CD4-positive, alpha-beta T cell treated with Interferon alpha-2 for 1 hour (primary cell): ENCODE results near the gene KCNK18.
"Not testable (repeated sequence)": the region's sequence is repeated elsewhere in the genome, so short reads cannot be mapped to it uniquely, and the experiment has no call there.

ENCODE experiments used
- DNase-seq, 2 donors: peaks; one replicate each; pipeline ENCODE4 v3.0.0-alpha.2; 2020 to 2022

KCNK18 gene

GRCh38 chr10:117222976-117223692 is 25.8 kb downstream of the KCNK18 start:
- DNase-seq = no peak

- DNase-seq = no peak
Measured at GRCh38 chr10:117223693-117224430, 26.6 kb downstream of the KCNK18 start.

GRCh38 chr10:117224881-117225280 is 27.6 kb downstream of the KCNK18 start:
- no peak for DNase-seq

- DNase-seq = no peak
Measured at GRCh38 chr10:117226813-117227451, 29.6 kb downstream of the KCNK18 start.

- no peak for DNase-seq
Measured at GRCh38 chr10:117228210-117228609, 30.9 kb downstream of the KCNK18 start.

GRCh38 chr10:117230107-117230506 is 32.8 kb downstream of the KCNK18 start:
- not testable (repeated sequence) for DNase-seq

GRCh38 chr10:117237401-117237991 is 40.2 kb downstream of the KCNK18 start:
- peak; percentile 10 to 15 for DNase-seq

- no peak for DNase-seq
Measured at GRCh38 chr10:117239051-117239450, 41.8 kb downstream of the KCNK18 start.

GRCh38 chr10:117239721-117240620 is 42.7 kb downstream of the KCNK18 start:
- no peak for DNase-seq

GRCh38 chr10:117240621-117241529 is 43.6 kb downstream of the KCNK18 start, which contains the start of gene SLC18A2:
Gene SLC18A2 (plus strand): TSS chr10:117241114. CDS start chr10:117241694, 580 bp downstream.
- DNase-seq = no peak

- DNase-seq = no peak
Measured at GRCh38 chr10:117241541-117242462, 44.5 kb downstream of the KCNK18 start.

GRCh38 chr10:117242463-117242832 is 45.2 kb downstream of the KCNK18 start:
- DNase-seq = no peak

GRCh38 chr10:117246997-117247671 is 49.8 kb downstream of the KCNK18 start:
- no peak for DNase-seq

GRCh38 chr10:117248750-117249465 is 51.6 kb downstream of the KCNK18 start:
- DNase-seq = no peak

- no peak for DNase-seq
Measured at GRCh38 chr10:117249493-117250093, 52.3 kb downstream of the KCNK18 start.

- no peak for DNase-seq
Measured at GRCh38 chr10:117250411-117250810, 53.1 kb downstream of the KCNK18 start.

GRCh38 chr10:117253908-117254307 is 56.6 kb downstream of the KCNK18 start:
- DNase-seq = no peak

- DNase-seq = no peak
Measured at GRCh38 chr10:117254338-117254737, 57.0 kb downstream of the KCNK18 start.
